ENCODE data around the gene POLR3K. TPM values are rescaled to one million over a fixed set of nuclear protein-coding genes. Genes with fewer than 3 reads are reported as not detected.

Gene POLR3K
- total RNA-seq, 1 donor from 2014 or later = 26.5 TPM

DNA sequence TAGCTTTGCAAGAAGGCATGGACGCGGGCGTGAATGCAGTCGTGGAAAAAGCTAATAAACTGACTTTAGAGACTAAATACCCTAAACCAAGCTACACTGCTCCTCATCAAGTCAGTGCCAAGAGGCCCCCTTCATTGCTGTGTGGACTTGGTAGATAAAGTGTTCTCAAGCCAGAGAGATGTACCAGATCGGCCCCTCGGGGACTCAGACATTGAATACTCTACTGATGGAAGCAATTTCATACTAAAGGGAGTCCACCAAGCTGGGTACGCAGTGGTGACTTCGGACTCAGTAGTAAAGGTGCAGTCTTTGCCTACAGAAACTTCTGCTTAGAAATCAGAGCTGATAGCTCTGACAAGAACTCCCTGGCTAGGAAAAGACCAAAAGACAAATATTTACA lies 8.8 kb downstream of the POLR3K start:
- DNase-seq (no peak), ATAC-seq (ENCODE audit: low read depth) (no peak)
- intact Hi-C loops (cut with micrococcal nuclease) = no loop called here
- POLR2A ChIA-PET = interaction anchor here (2.4 kb wide), 1 partner anchor 9 kb away, joined by 15 read pairs; the partner anchor contains the start of genes POLR3K and SNRNP25
- Mint-ChIP-seq H3K27ac (no peak overlapping the region), H3K36me3 (ENCODE audit: low read depth) (peaks cover 62% of the 10 kb centered on the region), H3K27me3 (no peaks in the 10 kb centered on the region), H3K9me3 (no peaks in the 10 kb centered on the region), H3K4me1 (peaks cover 10% of the 10 kb centered on the region), H3K4me3 (no peak overlapping the region)
- TF ChIP-seq, protein P1, sequence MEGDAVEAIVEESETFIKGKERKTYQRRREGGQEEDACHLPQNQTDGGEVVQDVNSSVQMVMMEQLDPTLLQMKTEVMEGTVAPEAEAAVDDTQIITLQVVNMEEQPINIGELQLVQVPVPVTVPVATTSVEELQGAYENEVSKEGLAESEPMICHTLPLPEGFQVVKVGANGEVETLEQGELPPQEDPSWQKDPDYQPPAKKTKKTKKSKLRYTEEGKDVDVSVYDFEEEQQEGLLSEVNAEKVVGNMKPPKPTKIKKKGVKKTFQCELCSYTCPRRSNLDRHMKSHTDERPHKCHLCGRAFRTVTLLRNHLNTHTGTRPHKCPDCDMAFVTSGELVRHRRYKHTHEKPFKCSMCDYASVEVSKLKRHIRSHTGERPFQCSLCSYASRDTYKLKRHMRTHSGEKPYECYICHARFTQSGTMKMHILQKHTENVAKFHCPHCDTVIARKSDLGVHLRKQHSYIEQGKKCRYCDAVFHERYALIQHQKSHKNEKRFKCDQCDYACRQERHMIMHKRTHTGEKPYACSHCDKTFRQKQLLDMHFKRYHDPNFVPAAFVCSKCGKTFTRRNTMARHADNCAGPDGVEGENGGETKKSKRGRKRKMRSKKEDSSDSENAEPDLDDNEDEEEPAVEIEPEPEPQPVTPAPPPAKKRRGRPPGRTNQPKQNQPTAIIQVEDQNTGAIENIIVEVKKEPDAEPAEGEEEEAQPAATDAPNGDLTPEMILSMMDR (IDR thresholded peaks at IDR 0.05) = no peak
- CTCF ChIA-PET = no interaction called here

GRCh38 chr16:43294-43693 lies 10.1 kb downstream of the POLR3K start:
- H3K4me3 Mint-ChIP-seq = no peak overlapping the region
- ATAC-seq (ENCODE audit: low read depth) = no peak
- intact Hi-C loops (cut with micrococcal nuclease) = no loop called here
- POLR2A ChIA-PET = interaction anchor here (2.4 kb wide), 1 partner anchor 10 kb away, joined by 15 read pairs; the partner anchor contains the start of genes POLR3K and SNRNP25
- H3K27me3 Mint-ChIP-seq = no peaks in the 10 kb centered on the region
- CTCF ChIA-PET = no interaction called here
- no peak overlapping the region for H3K27ac Mint-ChIP-seq
- H3K4me1 Mint-ChIP-seq = peaks cover 24% of the 10 kb centered on the region
- DNase-seq = no peak
- no peaks in the 10 kb centered on the region for H3K9me3 Mint-ChIP-seq
- H3K36me3 Mint-ChIP-seq (ENCODE audit: low read depth) = peaks cover 56% of the 10 kb centered on the region
- TF ChIP-seq, protein P1 (IDR thresholded peaks at IDR 0.05) = no peak

DNA sequence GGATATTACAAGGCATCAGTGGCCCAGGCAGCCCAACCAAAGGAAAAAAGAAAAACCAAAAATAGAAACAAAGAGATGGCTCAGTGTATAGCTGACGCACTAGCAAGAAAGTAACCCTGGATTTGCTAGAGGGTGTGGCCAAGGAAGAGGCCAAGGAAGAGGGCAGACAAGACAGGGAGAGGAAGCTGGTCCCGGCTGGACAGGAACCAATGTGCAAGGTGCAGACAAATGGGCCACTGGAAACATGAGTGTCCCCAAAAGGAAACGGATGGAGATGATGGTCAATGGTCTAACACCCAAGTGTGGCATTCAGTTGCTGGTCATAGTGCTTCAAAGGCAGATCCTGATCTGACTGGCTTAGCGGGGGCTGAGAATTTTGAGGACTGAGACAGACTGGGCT lies 10.7 kb downstream of the POLR3K start:
- TF ChIP-seq, protein P1 (IDR thresholded peaks at IDR 0.05) = no peak
- intact Hi-C loops (cut with micrococcal nuclease) = no loop called here
- POLR2A ChIA-PET = no interaction called here
- Mint-ChIP-seq H3K27ac (no peak overlapping the region), H3K36me3 (ENCODE audit: low read depth) (peaks cover 53% of the 10 kb centered on the region), H3K4me1 (peaks cover 30% of the 10 kb centered on the region), H3K27me3 (no peaks in the 10 kb centered on the region), H3K9me3 (no peaks in the 10 kb centered on the region), H3K4me3 (no peak overlapping the region)
- DNase-seq = no peak
- CTCF ChIA-PET = no interaction called here
- no peak for ATAC-seq (ENCODE audit: low read depth)

- Mint-ChIP-seq H3K9me3 (no peaks in the 10 kb centered on the region), H3K27ac (peak overlapping the region; percentile 43), H3K36me3 (ENCODE audit: low read depth) (peaks cover 48% of the 10 kb centered on the region), H3K4me1 (peaks cover 36% of the 10 kb centered on the region), H3K27me3 (no peaks in the 10 kb centered on the region), H3K4me3 (no peak overlapping the region)
- intact Hi-C loops (cut with micrococcal nuclease) = no loop called here
- TF ChIP-seq, protein P1 (IDR thresholded peaks at IDR 0.05) = no peak
- CTCF ChIA-PET = no interaction called here
- ATAC-seq (ENCODE audit: low read depth) (no peak), DNase-seq (no peak)
- POLR2A ChIA-PET = no interaction called here
These were observed 11.3 kb downstream of the POLR3K start for GRCh38 chr16:42069-42457.

GRCh38 chr16:41439-42068 lies 11.9 kb downstream of the POLR3K start:
- H3K9me3 Mint-ChIP-seq = no peaks in the 10 kb centered on the region
- no peak for DNase-seq
- CTCF ChIA-PET = no interaction called here
- TF ChIP-seq, protein P1 (IDR thresholded peaks at IDR 0.05) = no peak
- ATAC-seq (ENCODE audit: low read depth) = no peak
- H3K4me3 Mint-ChIP-seq = no peak overlapping the region
- H3K4me1 Mint-ChIP-seq = peaks cover 41% of the 10 kb centered on the region
- intact Hi-C loops (cut with micrococcal nuclease) = no loop called here
- peaks cover 47% of the 10 kb centered on the region for H3K36me3 Mint-ChIP-seq (ENCODE audit: low read depth)
- peak overlapping the region; percentile 43 for H3K27ac Mint-ChIP-seq
- POLR2A ChIA-PET = interaction anchor here (1.2 kb wide), 1 partner anchor 12 kb away, joined by 3 read pairs; the partner anchor contains the start of gene SNRNP25
- no peaks in the 10 kb centered on the region for H3K27me3 Mint-ChIP-seq
